T-helper 2 cell treated with Interferon-gamma antibody and Interleukin-4, amounts not matched to agents 5 μg/mL and 100 μg/mL, for 36 hours (primary cell): ENCODE data around the gene PNPLA6.
A peak's percentile ranks its signal among the peaks of the same experiment; 100 is the strongest.

Experiments
- DNase-seq: peaks from one replicate; pipeline ENCODE4 v3.0.0; 2021; ENCODE audit warnings: low spot score
- H3K27ac Mint-ChIP-seq: one replicate; pipeline ENCODE4 v1.8.0; 2021; ENCODE audit warnings: mild to moderate bottlenecking, mixed read lengths
- H3K27me3 Mint-ChIP-seq: one replicate; pipeline ENCODE4 v1.8.0; 2021; ENCODE audit warnings: low read depth, mixed read lengths
- H3K36me3 Mint-ChIP-seq: one replicate; pipeline ENCODE4 v1.8.0; 2021; ENCODE audit warnings: low read depth, mixed read lengths
- H3K4me1 Mint-ChIP-seq: one replicate; pipeline ENCODE4 v1.8.0; 2021; ENCODE audit warnings: low read depth, mixed read lengths
- H3K4me3 Mint-ChIP-seq: one replicate; pipeline ENCODE4 v1.8.0; 2022; ENCODE audit warnings: mild to moderate bottlenecking, moderate library complexity, mixed read lengths
- H3K9me3 Mint-ChIP-seq: one replicate; pipeline ENCODE4 v1.8.0; 2021; ENCODE audit warnings: mixed read lengths

The PNPLA6 gene

GRCh38 chr19:7522072-7522922, 13.2 kb upstream of the PNPLA6 start, which contains the start of gene MCOLN1:
Gene MCOLN1, plus strand, starts transcription at chr19:7522624. Its CDS starts 127 bp downstream, at chr19:7522751.
- Mint-ChIP-seq H3K27ac (peak within 1 kb of the TSS; percentile 87), H3K36me3 (no peaks in the 10 kb centered on the region), H3K4me3 (peak within 1 kb of the TSS; percentile 82), H3K27me3 (peaks cover 3% of the 10 kb centered on the region), H3K4me1 (peaks cover 7% of the 10 kb centered on the region), H3K9me3 (no peaks in the 10 kb centered on the region)
- peak; percentile 99 for DNase-seq

- H3K27ac Mint-ChIP-seq: no peak overlapping the region
- H3K36me3 Mint-ChIP-seq: no peaks in the 10 kb centered on the region
- no peaks in the 10 kb centered on the region for H3K27me3 Mint-ChIP-seq
- H3K4me1 Mint-ChIP-seq: peaks cover 5% of the 10 kb centered on the region
- H3K4me3 Mint-ChIP-seq: peak overlapping the region; percentile 71
- DNase-seq: no peak
- H3K9me3 Mint-ChIP-seq: no peaks in the 10 kb centered on the region
These were observed 12.4 kb upstream of the PNPLA6 start for GRCh38 chr19:7522923-7523667.

GRCh38 chr19:7524523-7524922, 11.0 kb upstream of the PNPLA6 start:
- Mint-ChIP-seq H3K27me3 (no peaks in the 10 kb centered on the region), H3K36me3 (no peaks in the 10 kb centered on the region), H3K9me3 (no peaks in the 10 kb centered on the region), H3K27ac (no peak overlapping the region), H3K4me3 (no peak overlapping the region), H3K4me1 (peaks cover 5% of the 10 kb centered on the region)
- DNase-seq: no peak

GRCh38 chr19:7524992-7525739, 10.4 kb upstream of the PNPLA6 start:
- Mint-ChIP-seq H3K4me3 (no peak overlapping the region), H3K27ac (no peak overlapping the region), H3K27me3 (no peaks in the 10 kb centered on the region), H3K9me3 (no peaks in the 10 kb centered on the region), H3K36me3 (no peaks in the 10 kb centered on the region), H3K4me1 (peaks cover 5% of the 10 kb centered on the region)
- DNase-seq: no peak

GRCh38 chr19:7526059-7526929, 9.2 kb upstream of the PNPLA6 start:
- Mint-ChIP-seq H3K9me3 (no peaks in the 10 kb centered on the region), H3K27ac (no peak overlapping the region), H3K27me3 (no peaks in the 10 kb centered on the region), H3K4me1 (peaks cover 5% of the 10 kb centered on the region), H3K36me3 (no peaks in the 10 kb centered on the region), H3K4me3 (no peak overlapping the region)
- no peak for DNase-seq

GRCh38 chr19:7527516-7528191, 7.9 kb upstream of the PNPLA6 start:
- H3K4me3 Mint-ChIP-seq: no peak overlapping the region
- H3K27me3 Mint-ChIP-seq: no peaks in the 10 kb centered on the region
- H3K4me1 Mint-ChIP-seq: no peaks in the 10 kb centered on the region
- H3K36me3 Mint-ChIP-seq: no peaks in the 10 kb centered on the region
- no peaks in the 10 kb centered on the region for H3K9me3 Mint-ChIP-seq
- DNase-seq: no peak
- H3K27ac Mint-ChIP-seq: no peak overlapping the region

GRCh38 chr19:7528192-7528519, 7.4 kb upstream of the PNPLA6 start:
- H3K36me3 Mint-ChIP-seq: no peaks in the 10 kb centered on the region
- H3K27me3 Mint-ChIP-seq: no peaks in the 10 kb centered on the region
- no peak for DNase-seq
- H3K9me3 Mint-ChIP-seq: no peaks in the 10 kb centered on the region
- no peaks in the 10 kb centered on the region for H3K4me1 Mint-ChIP-seq
- no peak overlapping the region for H3K4me3 Mint-ChIP-seq
- no peak overlapping the region for H3K27ac Mint-ChIP-seq

- H3K9me3 Mint-ChIP-seq: no peaks in the 10 kb centered on the region
- H3K27ac Mint-ChIP-seq: no peak overlapping the region
- no peak for DNase-seq
- no peak overlapping the region for H3K4me3 Mint-ChIP-seq
- H3K27me3 Mint-ChIP-seq: no peaks in the 10 kb centered on the region
- H3K36me3 Mint-ChIP-seq: no peaks in the 10 kb centered on the region
- H3K4me1 Mint-ChIP-seq: no peaks in the 10 kb centered on the region
These were observed 6.8 kb upstream of the PNPLA6 start for GRCh38 chr19:7528522-7529245.

- no peak overlapping the region for H3K4me3 Mint-ChIP-seq
- H3K27ac Mint-ChIP-seq: no peak overlapping the region
- no peaks in the 10 kb centered on the region for H3K36me3 Mint-ChIP-seq
- H3K27me3 Mint-ChIP-seq: no peaks in the 10 kb centered on the region
- H3K4me1 Mint-ChIP-seq: no peaks in the 10 kb centered on the region
- H3K9me3 Mint-ChIP-seq: no peaks in the 10 kb centered on the region
- no peak for DNase-seq
These were observed 6.3 kb upstream of the PNPLA6 start for GRCh38 chr19:7529246-7529600.

- no peaks in the 10 kb centered on the region for H3K9me3 Mint-ChIP-seq
- no peaks in the 10 kb centered on the region for H3K27me3 Mint-ChIP-seq
These were observed 5.7 kb upstream of the PNPLA6 start for GRCh38 chr19:7529610-7530490.

GRCh38 chr19:7533281-7533885, 2.1 kb upstream of the PNPLA6 start:
- Mint-ChIP-seq H3K27me3 (no peaks in the 10 kb centered on the region), H3K27ac (peak overlapping the region; percentile 68), H3K4me3 (peak overlapping the region; percentile 94), H3K36me3 (peaks cover 6% of the 10 kb centered on the region), H3K9me3 (no peaks in the 10 kb centered on the region), H3K4me1 (peaks cover 13% of the 10 kb centered on the region)
- DNase-seq: no peak

More at GRCh38 chr19:7529610-7530490, 5.7 kb upstream of the PNPLA6 start:
- H3K36me3 Mint-ChIP-seq: no peaks in the 10 kb centered on the region
- no peak for DNase-seq
- H3K4me1 Mint-ChIP-seq: peaks cover 6% of the 10 kb centered on the region
- H3K4me3 Mint-ChIP-seq: no peak overlapping the region
- H3K27ac Mint-ChIP-seq: no peak overlapping the region
